A549 (cell line): ENCODE data around the gene MAFF. TPM values are rescaled to one million over a fixed set of nuclear protein-coding genes. Genes with fewer than 3 reads are reported as not detected.

Experiments used
- ATAC-seq, 2 experiments: fragments of 200-7000 bp in 1 of 2; fragments of >200 bp in 1 of 2; cut with Nextera tagmentation in 1 of 2; cut with Tn5 transposase in 1 of 2; 3 replicates each; pipeline versions ENCODE4 v1.8.0 to v1.9.1; 2018 to 2020; ENCODE audit warnings: mild to moderate bottlenecking in 1 of 2, moderate library complexity in 1 of 2
- CTCF ChIA-PET: fragments of 300-600 bp; sonication (Branson Sonifier 250); formaldehyde crosslinking; extraction: SDS; loops from one replicate; lab custom pipeline; 2021; ENCODE audit warnings: antibody characterized with exemption, inconsistent platforms; lab: Yijun Ruan, JAX
- POLR2A ChIA-PET: fragments of 350-600 bp; formaldehyde crosslinking; extraction: SDS; loops from one replicate; lab custom pipeline; 2021; ENCODE audit warnings: antibody characterized with exemption, inconsistent platforms; lab: Yijun Ruan, JAX
- DNase-seq, 2 experiments: peaks; one replicate each; pipeline versions ENCODE4 v3.0.0 to v3.0.0-alpha.2; 2011 to 2016; ENCODE audit warnings: low read depth in 1 of 2, low spot score in 1 of 2
- FAIRE-seq: peaks from 2 replicates; lab custom pipeline; 2011; peaks lifted over from hg19 to GRCh38; lab: Jason Lieb, UNC
- H3K27ac ChIP-seq, 2 experiments: fragments of >200 bp; sonication (Bioruptor Twin); formaldehyde crosslinking; 3 replicates each; pipeline ENCODE4 v1.5.1; 2016 to 2017
- H3K4me1 ChIP-seq: fragments of >200 bp; sonication (Bioruptor Twin); formaldehyde crosslinking; 3 replicates; pipeline ENCODE4 v1.6.1; 2016
- H3K4me2 ChIP-seq: fragments of >200 bp; sonication (Bioruptor Twin); formaldehyde crosslinking; 3 replicates; pipeline ENCODE4 v1.6.1; 2016
- H3K4me3 ChIP-seq: fragments of >200 bp; sonication (Bioruptor Twin); formaldehyde crosslinking; 3 replicates; pipeline ENCODE4 v1.5.1; 2016
- H3K9me3 ChIP-seq: fragments of >200 bp; sonication (Bioruptor Twin); formaldehyde crosslinking; 3 replicates; pipeline ENCODE4 v1.6.1; 2016
- BHLHE40 ChIP-seq: IDR thresholded peaks from 2 replicates; pipeline ENCODE4 v1.6.1; 2012; ENCODE audit warnings: low read depth, low read length, inconsistent platforms
- CHD4 ChIP-seq: fragments of 200-600 bp; sonication (generic); IDR thresholded peaks from 2 replicates; pipeline ENCODE4 v1.6.1; 2016; ENCODE audit warnings: antibody characterized with exemption, mild to moderate bottlenecking, borderline replicate concordance
- EP300 ChIP-seq, 2 experiments: fragments of >200 bp; sonication (Bioruptor Twin); formaldehyde crosslinking; IDR thresholded peaks; 2 replicates in 1 of 2; 3 replicates in 1 of 2; pipeline ENCODE4 v1.6.1; 2016 to 2017
- ESRRA ChIP-seq: fragments of 150-350 bp; IDR thresholded peaks from 2 replicates; pipeline ENCODE4 v1.6.1; 2014; ENCODE audit warnings: mild to moderate bottlenecking, low read length, borderline replicate concordance
- FOSL2 ChIP-seq, 2 experiments: fragments of 450-650 bp in 1 of 2; fragments of >200 bp in 1 of 2; sonication (Bioruptor Twin) in 1 of 2; formaldehyde crosslinking; IDR thresholded peaks; 2 replicates each; pipeline versions ENCODE4 v1.5.0 to v1.6.1; 2016 to 2020; ENCODE audit warnings: mild to moderate bottlenecking in 1 of 2, moderate library complexity in 1 of 2
- GATA3 ChIP-seq: IDR thresholded peaks from 2 replicates; pipeline ENCODE4 v1.6.1; 2012; ENCODE audit warnings: borderline replicate concordance
- JUN ChIP-seq, 2 experiments: fragments of >200 bp; sonication (Bioruptor Twin); formaldehyde crosslinking; IDR thresholded peaks; 2 replicates in 1 of 2; 3 replicates in 1 of 2; pipeline ENCODE4 v1.6.1; 2016 to 2017
- JUNB ChIP-seq: fragments of >200 bp; sonication (Bioruptor Twin); formaldehyde crosslinking; IDR thresholded peaks from 2 replicates; pipeline ENCODE4 v1.6.1; 2016
- MAZ ChIP-seq: fragments of 150-350 bp; IDR thresholded peaks from 2 replicates; pipeline ENCODE4 v1.6.1; 2014; ENCODE audit warnings: antibody characterized with exemption, low read depth, low read length, borderline replicate concordance
- MYC ChIP-seq: IDR thresholded peaks from 2 replicates; pipeline ENCODE4 v1.6.1; 2012; ENCODE audit warnings: mild to moderate bottlenecking, inconsistent platforms, low read length, improper control_type of control experiment, borderline replicate concordance
- NPAS2 ChIP-seq: fragments of 250-450 bp; sonication (Bioruptor Pico); IDR thresholded peaks from 2 replicates; pipeline ENCODE4 v1.8.0; 2022; ENCODE audit warnings: mild to moderate bottlenecking, moderate library complexity, borderline replicate concordance
- POLR2AphosphoS2 ChIP-seq: conservative IDR thresholded peaks from 2 replicates; pipeline ENCODE4 v1.6.1; 2012; ENCODE audit warnings: low read length, improper control_type of control experiment, inconsistent platforms
- RAD21 ChIP-seq, 2 experiments: fragments of >200 bp in 1 of 2; sonication (Bioruptor Twin) in 1 of 2; formaldehyde crosslinking in 1 of 2; IDR thresholded peaks in 1 of 2; conservative IDR thresholded peaks in 1 of 2; 2 replicates in 1 of 2; 3 replicates in 1 of 2; pipeline ENCODE4 v1.6.1; 2012 to 2018; ENCODE audit warnings: inconsistent platforms in 1 of 2
- RARB ChIP-seq: fragments of 250-450 bp; sonication (Bioruptor Pico); IDR thresholded peaks from 2 replicates; pipeline ENCODE4 v1.8.0; 2021; ENCODE audit warnings: mild to moderate bottlenecking, moderate library complexity
- ZC3H11A ChIP-seq: fragments of 450-650 bp; IDR thresholded peaks from 2 replicates; pipeline ENCODE4 v1.6.1; 2014; ENCODE audit warnings: antibody characterized with exemption, mild to moderate bottlenecking
- ZNF302 ChIP-seq: fragments of 250-450 bp; sonication (Bioruptor Pico); IDR thresholded peaks from 2 replicates; pipeline ENCODE4 v1.9.0; 2021; ENCODE audit warnings: inconsistent platforms, mild to moderate bottlenecking, moderate library complexity
- WGBS: methylation state at CpG from one replicate; pipeline ENCODE4 v1.1.6; 2017; ENCODE audit errors: missing lambda C conversion rate; 5-methylcytosine and 5-hydroxymethylcytosine counted together
- polyA plus RNA-seq, 4 experiments: library from polyadenylated mRNA; depleted of rRNA in 3 of 4; stranded (reverse); fragments of >200 nt; fragmentation: RNase III in 1 of 4; extraction: RNeasy Plus Mini Kit Qiagen cat#74134 plus additional on column Dnase treatment in 1 of 4; gene quantifications; 2 replicates in 3 of 4; 3 replicates in 1 of 4; pipeline ENCODE4 v1.2.3, GENCODE V29; 2011 to 2017
- TF ChIP-seq, protein P1 (sequence below): IDR thresholded peaks from 2 replicates; pipeline ENCODE4 v1.6.1; 2012
- TF ChIP-seq, protein P2 (sequence below): fragments of 150-350 bp; IDR thresholded peaks from 2 replicates; pipeline ENCODE4 v1.6.1; 2014; ENCODE audit warnings: low read depth, mild to moderate bottlenecking, low read length
- TF ChIP-seq, protein P3 (sequence below): fragments of 450-650 bp; IDR thresholded peaks from 2 replicates; pipeline ENCODE4 v1.6.1; 2014; ENCODE audit warnings: antibody characterized with exemption
- TF ChIP-seq, protein P4 (sequence below): IDR thresholded peaks from 2 replicates; pipeline ENCODE4 v1.6.1; 2012
- TF ChIP-seq, protein P5 (sequence below): fragments of >200 bp; sonication (Bioruptor Twin); formaldehyde crosslinking; IDR thresholded peaks from 2 replicates; pipeline ENCODE4 v1.6.1; 2016

Gene MAFF
- polyA plus RNA-seq, 2 of the 4 experiments (the other 2 are of a cell fraction) = 3.2 to 4.0 TPM

DNA sequence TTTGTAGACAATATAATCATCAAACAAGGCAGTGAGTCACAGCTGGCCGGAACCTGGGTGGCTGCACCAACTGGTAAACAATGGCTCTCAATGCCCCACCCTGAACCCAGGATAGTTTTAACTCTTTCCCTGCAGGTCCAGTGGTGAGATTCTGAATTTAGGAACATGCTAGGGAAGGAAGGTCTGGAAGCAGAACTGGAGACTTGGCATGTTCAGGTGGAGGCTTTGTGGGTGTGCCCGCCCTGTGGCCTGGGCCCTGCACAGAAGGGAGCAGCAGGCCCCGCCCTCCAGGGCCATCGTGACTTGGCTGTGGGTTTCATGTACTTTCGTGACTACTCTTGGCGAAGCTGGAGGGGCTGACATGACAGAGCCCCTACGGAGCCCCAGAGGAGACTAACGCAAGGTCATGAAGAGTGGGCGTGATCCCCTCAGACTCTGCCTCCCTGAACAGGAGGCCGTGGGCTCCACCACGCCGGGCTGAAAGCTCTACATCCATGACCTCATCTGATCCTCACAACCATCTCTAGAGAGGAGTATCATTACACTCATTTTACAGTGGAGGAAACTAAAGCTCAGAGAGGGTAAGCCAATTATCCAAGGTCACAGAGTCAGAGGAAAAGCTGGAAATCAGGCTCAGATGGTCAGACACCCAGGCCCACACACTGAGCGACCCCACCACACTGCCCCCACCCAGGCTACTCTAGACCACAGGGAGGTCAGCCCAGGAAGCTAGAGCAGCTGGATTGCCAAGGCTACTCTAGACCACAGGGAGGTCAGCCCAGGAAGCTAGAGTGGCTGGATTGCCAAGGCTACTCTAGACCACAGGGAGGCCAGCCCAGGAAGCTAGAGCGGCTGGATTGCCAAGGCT lies 27.3 kb downstream of the MAFF start:
- TF ChIP-seq, protein P1, sequence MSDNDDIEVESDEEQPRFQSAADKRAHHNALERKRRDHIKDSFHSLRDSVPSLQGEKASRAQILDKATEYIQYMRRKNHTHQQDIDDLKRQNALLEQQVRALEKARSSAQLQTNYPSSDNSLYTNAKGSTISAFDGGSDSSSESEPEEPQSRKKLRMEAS = peak; percentile 40; the same call in 1 of the 2 replicates
- TF ChIP-seq FOSL2 (IDR thresholded peaks at IDR 0.05) (no peak; the same call in 1 of the 2 replicates), FOSL2 (CRISPR knock-in tag; IDR thresholded peaks at IDR 0.05) (peak; percentile 80), JUNB (0 out of 2 replicates have a peak, but pooled peaks have one; percentile 29), JUN (IDR thresholded peaks at IDR 0.05) (peak in 1 of 2 experiments; percentile 33; a peak in 1 of 5 replicates), ZNF302 (no peak), BHLHE40 (no peak), RAD21 (conservative IDR thresholded peaks at IDR 0.05 in 1 of 2, IDR thresholded peaks at IDR 0.05 in 1 of 2) (peak in 1 of 2 experiments; percentile 16; a peak in 1 of 5 replicates), GATA3 (peak; percentile 24; the same call in 1 of the 2 replicates)
- CTCF ChIA-PET = interaction anchor here (0.6 to 2.0 kb wide), 7 partner anchors 9 to 115 kb away, joined by 3 to 5 read pairs (median 3); partner anchors contain the start of gene MAFF
- peak; percentile 42 to 75 for DNase-seq
- ATAC-seq = peak; percentile 73 to 84
- POLR2A ChIA-PET = interaction anchor here (0.5 to 1.4 kb wide), 4 partner anchors 10 to 346 kb away, joined by 3 to 7 read pairs (median 4); no protein-coding TSS in a partner anchor
- WGBS = 77% methylated on average over 8 of the region's 14 CpGs
- no peak overlapping the region for H3K4me3 ChIP-seq
- H3K27ac ChIP-seq = peak overlapping the region; percentile 93 to 95
- no peak for FAIRE-seq
- no peaks in the 10 kb centered on the region for H3K9me3 ChIP-seq
- H3K4me2 ChIP-seq = peak overlapping the region; percentile 84
- peaks cover 36% of the 10 kb centered on the region for H3K4me1 ChIP-seq

DNA sequence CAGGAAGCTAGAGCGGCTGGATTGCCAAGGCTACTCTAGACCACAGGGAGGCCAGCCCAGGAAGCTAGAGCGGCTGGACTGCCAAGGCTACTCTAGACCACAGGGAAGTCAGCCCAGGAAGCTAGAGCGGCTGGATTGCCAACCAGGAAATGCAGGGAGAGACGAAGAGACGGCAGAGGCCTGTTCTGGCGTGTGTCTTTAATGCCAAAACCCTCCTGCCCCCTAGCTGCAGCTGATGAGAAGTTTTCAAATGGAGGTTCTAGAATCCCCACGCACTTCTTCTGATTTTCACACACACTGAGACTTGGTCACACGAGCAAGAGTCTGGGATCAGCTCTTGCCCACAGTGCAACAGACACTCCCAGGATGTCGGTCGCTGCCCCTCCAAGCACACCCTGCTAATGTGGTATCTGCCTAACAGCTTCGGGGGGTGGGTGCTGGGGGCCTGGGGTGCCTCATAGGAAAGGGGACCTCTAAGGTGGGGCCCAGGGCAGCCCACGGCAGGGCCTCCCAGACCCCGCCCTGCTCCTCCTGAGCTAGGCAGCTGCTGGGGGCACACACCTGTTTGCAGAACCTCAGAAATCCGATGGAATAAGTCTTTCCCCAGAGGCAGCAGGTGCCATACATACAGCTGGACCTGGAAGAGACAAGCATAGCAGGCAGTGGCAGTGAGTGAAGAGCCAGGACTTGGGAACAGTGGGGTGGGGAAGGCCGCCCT lies 28.5 kb downstream of the MAFF start:
- no peaks in the 10 kb centered on the region for H3K9me3 ChIP-seq
- no peak overlapping the region for H3K4me3 ChIP-seq
- peak overlapping the region; percentile 63 to 69; a peak in 5 of 6 replicates for H3K27ac ChIP-seq
- no peak overlapping the region for H3K4me2 ChIP-seq
- ATAC-seq (peak in 1 of 2 experiments; percentile 27; a peak in 3 of 6 replicates), FAIRE-seq (no peak), DNase-seq (peak in 1 of 2 experiments; percentile 60)
- peaks cover 36% of the 10 kb centered on the region for H3K4me1 ChIP-seq
- WGBS = 67% methylated on average over 7 of the region's 15 CpGs
- TF ChIP-seq, protein P2, sequence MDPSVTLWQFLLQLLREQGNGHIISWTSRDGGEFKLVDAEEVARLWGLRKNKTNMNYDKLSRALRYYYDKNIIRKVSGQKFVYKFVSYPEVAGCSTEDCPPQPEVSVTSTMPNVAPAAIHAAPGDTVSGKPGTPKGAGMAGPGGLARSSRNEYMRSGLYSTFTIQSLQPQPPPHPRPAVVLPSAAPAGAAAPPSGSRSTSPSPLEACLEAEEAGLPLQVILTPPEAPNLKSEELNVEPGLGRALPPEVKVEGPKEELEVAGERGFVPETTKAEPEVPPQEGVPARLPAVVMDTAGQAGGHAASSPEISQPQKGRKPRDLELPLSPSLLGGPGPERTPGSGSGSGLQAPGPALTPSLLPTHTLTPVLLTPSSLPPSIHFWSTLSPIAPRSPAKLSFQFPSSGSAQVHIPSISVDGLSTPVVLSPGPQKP = no peak
- TF ChIP-seq RAD21 (conservative IDR thresholded peaks at IDR 0.05 in 1 of 2, IDR thresholded peaks at IDR 0.05 in 1 of 2) (peak in 1 of 2 experiments; percentile 41; a peak in 2 of 5 replicates), ZC3H11A (no peak)
- ChIA-PET POLR2A (no interaction called here), CTCF (interaction anchor here (0.6 to 2.0 kb wide), 10 partner anchors 9 to 178 kb away, joined by 3 to 5 read pairs (median 4); partner anchors contain the start of gene MAFF)

DNA sequence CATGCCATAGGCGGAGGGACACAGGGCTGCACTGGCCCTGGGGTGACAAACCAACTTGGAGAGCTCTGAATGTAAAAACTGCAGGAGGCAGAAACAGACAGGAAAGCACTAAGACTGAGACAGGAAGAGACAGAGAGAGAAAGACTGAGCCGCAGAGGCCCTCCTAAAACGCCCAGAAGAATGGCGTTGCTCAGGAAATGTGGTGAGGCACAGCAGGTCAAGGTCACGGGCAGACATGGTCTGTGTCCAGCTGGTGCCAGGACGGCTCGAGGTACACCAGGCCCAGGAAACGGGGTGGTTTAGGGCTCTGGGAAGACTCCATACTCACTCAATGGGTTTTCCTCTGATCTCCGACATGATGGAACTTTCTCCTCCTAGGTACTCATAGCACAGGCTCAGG lies 29.1 kb downstream of the MAFF start:
- TF ChIP-seq ZC3H11A (no peak), JUN (IDR thresholded peaks at IDR 0.05) (no peak), EP300 (IDR thresholded peaks at IDR 0.05) (no peak), JUNB (no peak), NPAS2 (CRISPR knock-in tag) (no peak), RAD21 (conservative IDR thresholded peaks at IDR 0.05 in 1 of 2, IDR thresholded peaks at IDR 0.05 in 1 of 2) (no peak), CHD4 (no peak), POLR2AphosphoS2 (no peak), ESRRA (no peak), GATA3 (no peak), MYC (no peak), RARB (CRISPR knock-in tag) (no peak), BHLHE40 (no peak), MAZ (no peak)
- TF ChIP-seq, protein P3, sequence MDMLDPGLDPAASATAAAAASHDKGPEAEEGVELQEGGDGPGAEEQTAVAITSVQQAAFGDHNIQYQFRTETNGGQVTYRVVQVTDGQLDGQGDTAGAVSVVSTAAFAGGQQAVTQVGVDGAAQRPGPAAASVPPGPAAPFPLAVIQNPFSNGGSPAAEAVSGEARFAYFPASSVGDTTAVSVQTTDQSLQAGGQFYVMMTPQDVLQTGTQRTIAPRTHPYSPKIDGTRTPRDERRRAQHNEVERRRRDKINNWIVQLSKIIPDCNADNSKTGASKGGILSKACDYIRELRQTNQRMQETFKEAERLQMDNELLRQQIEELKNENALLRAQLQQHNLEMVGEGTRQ = no peak
- TF ChIP-seq, protein P4, sequence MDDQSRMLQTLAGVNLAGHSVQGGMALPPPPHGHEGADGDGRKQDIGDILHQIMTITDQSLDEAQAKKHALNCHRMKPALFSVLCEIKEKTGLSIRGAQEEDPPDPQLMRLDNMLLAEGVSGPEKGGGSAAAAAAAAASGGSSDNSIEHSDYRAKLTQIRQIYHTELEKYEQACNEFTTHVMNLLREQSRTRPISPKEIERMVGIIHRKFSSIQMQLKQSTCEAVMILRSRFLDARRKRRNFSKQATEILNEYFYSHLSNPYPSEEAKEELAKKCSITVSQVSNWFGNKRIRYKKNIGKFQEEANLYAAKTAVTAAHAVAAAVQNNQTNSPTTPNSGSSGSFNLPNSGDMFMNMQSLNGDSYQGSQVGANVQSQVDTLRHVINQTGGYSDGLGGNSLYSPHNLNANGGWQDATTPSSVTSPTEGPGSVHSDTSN = no peak
- TF ChIP-seq, protein P5, sequence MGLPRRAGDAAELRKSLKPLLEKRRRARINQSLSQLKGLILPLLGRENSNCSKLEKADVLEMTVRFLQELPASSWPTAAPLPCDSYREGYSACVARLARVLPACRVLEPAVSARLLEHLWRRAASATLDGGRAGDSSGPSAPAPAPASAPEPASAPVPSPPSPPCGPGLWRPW = no peak
- TF ChIP-seq, all 56 proteins: peak for 0
- CTCF ChIA-PET = interaction anchor here (0.6 to 1.8 kb wide), 6 partner anchors 8 to 179 kb away, joined by 3 to 5 read pairs (median 4); no protein-coding TSS in a partner anchor
- no peak for ATAC-seq
- Histone ChIP-seq H3K4me1 (peaks cover 36% of the 10 kb centered on the region), H3K4me3 (no peak overlapping the region), H3K27ac (peak overlapping the region; percentile 63 to 69; a peak in 4 of 6 replicates), H3K9me3 (no peaks in the 10 kb centered on the region), H3K4me2 (no peak overlapping the region)
- POLR2A ChIA-PET = no interaction called here
- WGBS = 95% methylated on average over 8 of the region's 9 CpGs
- no peak for FAIRE-seq
- no peak for DNase-seq
